ENCODE data around the gene PCDHB10. TPM values are rescaled to one million over a fixed set of nuclear protein-coding genes. Genes with fewer than 3 reads are reported as not detected.
"Not testable (repeated sequence)": the region's sequence is repeated elsewhere in the genome, so short reads cannot be mapped to it uniquely, and the experiment has no call there.

Gene PCDHB10
- total RNA-seq, 1 experiment from 2014 or later: 0.11 TPM

GRCh38 chr5:141186897-141187512 lies 5.1 kb upstream of the PCDHB10 start, which contains the start of gene PCDHB9:
TSS of gene PCDHB9 (plus strand) at chr5:141187161. CDS start at chr5:141187319, 158 bp downstream.
- no peak for DNase-seq (ENCODE audit: low read depth)

GRCh38 chr5:141188682-141189081 lies 3.5 kb upstream of the PCDHB10 start:
- not testable (repeated sequence) for DNase-seq (ENCODE audit: low read depth)

DNA sequence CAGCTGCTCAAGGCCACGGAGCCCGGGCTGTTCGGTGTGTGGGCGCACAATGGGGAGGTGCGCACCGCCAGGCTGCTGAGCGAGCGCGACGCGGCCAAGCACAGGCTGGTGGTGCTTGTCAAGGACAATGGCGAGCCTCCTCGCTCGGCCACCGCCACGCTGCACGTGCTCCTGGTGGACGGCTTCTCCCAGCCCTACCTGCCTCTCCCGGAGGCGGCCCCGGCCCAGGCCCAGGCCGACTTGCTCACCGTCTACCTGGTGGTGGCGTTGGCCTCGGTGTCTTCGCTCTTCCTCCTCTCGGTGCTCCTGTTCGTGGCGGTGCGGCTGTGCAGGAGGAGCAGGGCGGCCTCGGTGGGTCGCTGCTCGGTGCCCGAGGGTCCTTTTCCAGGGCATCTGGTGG lies 3.0 kb upstream of the PCDHB10 start:
- not testable (repeated sequence) for DNase-seq (ENCODE audit: low read depth)

- not testable (repeated sequence) for DNase-seq (ENCODE audit: low read depth)
These were observed 2.2 kb downstream of the PCDHB10 start for GRCh38 chr5:141194332-141194731.

DNA sequence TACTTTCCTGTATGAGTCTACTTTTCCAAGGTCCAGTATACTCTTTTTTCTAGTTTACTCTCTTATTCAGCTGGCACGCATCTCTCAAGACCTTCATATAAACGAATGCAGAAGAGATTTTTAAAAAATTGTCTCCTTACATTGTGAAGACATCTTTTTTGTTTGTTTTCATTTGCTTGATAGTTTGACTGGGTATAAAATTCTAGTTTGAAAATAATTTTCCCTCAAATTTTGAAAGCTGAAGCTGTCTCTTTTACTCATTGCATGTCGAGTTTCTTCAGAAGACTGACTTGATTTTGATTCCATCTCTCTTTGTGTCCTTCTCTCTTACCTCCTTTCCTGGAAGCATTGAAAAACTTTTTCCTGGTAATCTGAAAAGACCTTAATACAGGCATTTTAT lies 4.2 kb downstream of the PCDHB10 start:
- no peak for DNase-seq (ENCODE audit: low read depth)

- DNase-seq (ENCODE audit: low read depth): no peak
These were observed 7.4 kb downstream of the PCDHB10 start, which contains the start of gene PCDHB11 for GRCh38 chr5:141199359-141200235. TSS of gene PCDHB11 (plus strand) at chr5:141199627. CDS start at chr5:141199775, 148 bp downstream.

DNA sequence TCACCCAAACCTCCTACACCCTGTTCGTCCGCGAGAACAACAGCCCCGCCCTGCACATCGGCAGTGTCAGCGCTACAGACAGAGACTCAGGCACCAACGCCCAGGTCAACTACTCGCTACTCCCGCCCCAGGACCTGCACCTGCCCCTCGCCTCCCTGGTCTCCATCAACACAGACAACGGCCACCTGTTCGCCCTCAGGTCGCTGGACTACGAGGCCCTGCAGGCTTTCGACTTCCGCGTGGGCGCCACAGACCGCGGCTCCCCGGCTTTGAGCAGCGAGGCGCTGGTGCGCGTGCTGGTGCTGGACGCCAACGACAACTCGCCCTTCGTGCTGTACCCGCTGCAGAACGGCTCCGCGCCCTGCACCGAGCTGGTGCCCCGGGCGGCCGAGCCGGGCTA lies 9.0 kb downstream of the PCDHB10 start:
- DNase-seq (ENCODE audit: low read depth): not testable (repeated sequence)

GRCh38 chr5:141201646-141202045 lies 9.5 kb downstream of the PCDHB10 start:
- not testable (repeated sequence) for DNase-seq (ENCODE audit: low read depth)

DNA sequence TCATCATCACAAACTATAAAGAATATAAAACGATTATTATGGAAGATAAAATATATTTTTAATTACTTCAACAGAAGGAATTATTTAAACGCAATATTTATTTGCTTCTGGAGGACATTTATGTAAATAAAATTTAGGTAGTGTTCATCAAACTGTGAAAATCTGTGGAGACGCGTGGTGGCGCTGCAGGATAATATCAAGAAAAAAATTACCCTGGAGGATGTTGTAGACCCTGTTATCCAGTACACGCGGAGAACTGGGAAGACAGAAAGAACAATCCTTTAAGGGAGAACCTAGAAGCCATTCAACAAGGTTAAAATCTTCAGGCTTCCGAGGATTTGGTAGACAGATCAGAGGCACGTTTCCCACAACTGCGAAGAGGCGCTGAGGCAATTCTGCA lies 16.3 kb downstream of the PCDHB10 start, which contains the start of gene PCDHB12:
TSS of gene PCDHB12 (plus strand) at position 242 of the 400 bp plus-strand sequence. CDS start 189 bp downstream, outside the sequence.
- DNase-seq (ENCODE audit: low read depth): no peak

GRCh38 chr5:141210281-141210680 lies 18.1 kb downstream of the PCDHB10 start:
- not testable (repeated sequence) for DNase-seq (ENCODE audit: low read depth)

- DNase-seq (ENCODE audit: low read depth): not testable (repeated sequence)
These were observed 18.7 kb downstream of the PCDHB10 start for GRCh38 chr5:141210849-141211248.

- peak; percentile 11 for DNase-seq (ENCODE audit: low read depth)
These were observed 21.6 kb downstream of the PCDHB10 start, which contains the start of gene PCDHB13 for GRCh38 chr5:141213656-141214339. TSS of gene PCDHB13 (plus strand) at chr5:141213919. CDS start at chr5:141214124, 205 bp downstream.

GRCh38 chr5:141214583-141214982 lies 22.4 kb downstream of the PCDHB10 start:
- not testable (repeated sequence) for DNase-seq (ENCODE audit: low read depth)

- not testable (repeated sequence) for DNase-seq (ENCODE audit: low read depth)
These were observed 23.4 kb downstream of the PCDHB10 start for GRCh38 chr5:141215504-141215903.

GRCh38 chr5:141216035-141216434 lies 23.9 kb downstream of the PCDHB10 start:
- DNase-seq (ENCODE audit: low read depth): not testable (repeated sequence)

DNA sequence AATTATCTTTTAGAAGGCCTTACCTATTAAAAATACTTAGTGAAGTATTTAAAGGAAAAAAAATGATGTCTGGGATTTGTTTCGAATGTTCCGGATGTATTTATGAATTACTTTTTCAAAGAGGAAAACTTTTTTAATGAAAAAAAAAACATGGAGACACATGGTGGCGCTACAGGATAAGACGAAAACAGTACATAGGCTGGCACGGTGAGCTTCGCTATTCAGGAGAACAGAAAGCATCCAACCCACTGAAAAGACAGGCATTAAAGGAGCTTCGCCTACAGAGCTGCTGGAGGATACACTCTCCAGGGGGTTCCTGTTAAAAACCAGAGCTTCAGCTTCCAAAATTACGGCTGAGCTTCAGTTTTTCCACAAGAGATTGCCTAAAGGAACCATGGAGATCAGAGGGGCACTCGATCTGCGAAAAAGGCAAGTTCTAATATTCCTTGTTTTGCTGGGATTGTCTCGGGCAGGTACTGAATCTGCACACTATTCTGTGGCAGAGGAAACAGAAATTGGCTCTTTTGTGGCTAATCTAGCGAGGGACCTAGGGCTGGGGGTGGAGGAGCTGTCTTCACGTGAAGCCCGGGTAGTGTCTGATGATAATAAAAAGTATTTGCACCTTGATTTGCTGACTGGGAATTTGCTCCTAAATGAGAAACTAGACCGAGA lies 31.1 kb downstream of the PCDHB10 start, which contains the start of gene PCDHB14:
TSS of gene PCDHB14 (plus strand) at position 232 of the 672 bp plus-strand sequence. CDS start at position 395, 163 bp downstream.
- peak; percentile 5 for DNase-seq (ENCODE audit: low read depth)

GRCh38 chr5:141224844-141225243 lies 32.7 kb downstream of the PCDHB10 start:
- DNase-seq (ENCODE audit: low read depth): not testable (repeated sequence)

- DNase-seq (ENCODE audit: low read depth): not testable (repeated sequence)
These were observed 33.3 kb downstream of the PCDHB10 start for GRCh38 chr5:141225421-141225820.

DNA sequence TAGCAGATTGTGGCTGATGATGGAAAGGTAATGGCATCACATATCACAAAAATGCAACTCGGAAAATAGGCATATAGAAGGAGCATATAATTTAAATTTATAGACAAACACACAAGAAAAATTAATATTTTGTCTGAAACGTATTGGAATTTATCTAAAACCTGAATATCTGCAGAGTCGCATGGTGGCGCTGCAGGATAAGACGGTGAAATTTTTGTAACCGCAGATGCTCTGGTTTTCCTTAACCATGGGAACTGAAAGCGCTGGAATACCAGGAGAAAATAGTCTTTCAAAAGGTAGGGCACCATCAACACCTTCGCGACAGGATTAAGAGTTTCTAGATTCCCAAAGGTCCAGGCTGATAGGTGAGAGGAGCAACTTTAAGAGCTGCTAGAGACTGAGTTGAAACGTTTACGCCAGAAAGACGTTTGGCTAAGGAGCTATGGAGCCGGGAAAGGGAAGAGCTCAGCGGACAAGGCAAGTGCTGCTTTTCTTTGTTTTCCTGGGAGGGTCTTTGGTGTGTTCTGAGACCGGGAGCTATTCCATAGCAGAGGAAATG lies 42.0 kb downstream of the PCDHB10 start:
- no peak for DNase-seq (ENCODE audit: low read depth)

- not testable (repeated sequence) for DNase-seq (ENCODE audit: low read depth)
These were observed 43.8 kb downstream of the PCDHB10 start for GRCh38 chr5:141235922-141236321.

Measured in HT1080 (cell line).